Umbilical cord (tissue), 2 donors: ENCODE data around the gene ZNF20. TPM values are rescaled to one million over a fixed set of nuclear protein-coding genes. Genes with fewer than 3 reads are reported as not detected.

Experiments used
- DNase-seq: peaks from one replicate; pipeline ENCODE4 v3.0.0-alpha.2; 2015; ENCODE audit warnings: low spot score
- total RNA-seq: library from RNA; depleted of rRNA; stranded (reverse); fragments of >200 nt; gene quantifications from one replicate; pipeline ENCODE4 v1.2.3, GENCODE V29; 2014; ENCODE audit warnings: low replicate concordance; ENCODE audit not compliant: insufficient read depth

ZNF20 gene
- 40.2 TPM for total RNA-seq

DNA sequence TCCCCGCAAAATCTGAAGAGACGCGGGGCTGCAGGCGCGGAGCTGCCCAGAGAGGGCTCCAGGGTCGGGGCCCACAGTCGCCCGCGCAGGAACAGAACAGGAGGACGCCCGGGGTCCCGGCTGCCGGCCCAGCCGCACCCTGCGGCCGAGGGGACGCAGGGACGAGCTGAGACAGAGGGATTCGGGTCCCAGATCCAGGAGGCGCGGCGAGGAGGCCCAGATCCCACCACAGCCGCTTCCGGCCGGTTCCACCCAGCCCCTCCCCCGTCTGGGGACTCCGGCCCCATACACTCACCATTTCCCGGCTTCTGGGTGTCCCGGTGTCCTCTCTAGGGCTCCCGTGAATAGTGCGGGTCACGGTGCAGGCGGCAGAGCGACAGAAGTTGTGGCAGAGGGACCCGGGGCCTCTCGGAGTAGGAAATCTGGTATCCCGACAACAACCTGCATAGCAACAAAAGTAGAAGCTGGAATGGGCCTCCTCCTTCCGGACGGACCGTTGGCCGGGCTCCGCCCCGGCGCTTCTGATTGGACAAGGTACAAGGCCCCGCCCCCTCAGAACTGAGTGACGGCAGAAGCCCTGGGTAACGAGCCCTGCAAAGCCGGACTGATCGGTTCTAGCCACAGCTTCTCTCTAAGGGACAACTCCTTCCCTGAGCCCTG, at the start of gene ZNF20:
TSS of gene ZNF20 (minus strand) at position 466 of the 660 bp plus-strand sequence. CDS start at position 298, 168 bp downstream.
- DNase-seq = peak; percentile 98

DNA sequence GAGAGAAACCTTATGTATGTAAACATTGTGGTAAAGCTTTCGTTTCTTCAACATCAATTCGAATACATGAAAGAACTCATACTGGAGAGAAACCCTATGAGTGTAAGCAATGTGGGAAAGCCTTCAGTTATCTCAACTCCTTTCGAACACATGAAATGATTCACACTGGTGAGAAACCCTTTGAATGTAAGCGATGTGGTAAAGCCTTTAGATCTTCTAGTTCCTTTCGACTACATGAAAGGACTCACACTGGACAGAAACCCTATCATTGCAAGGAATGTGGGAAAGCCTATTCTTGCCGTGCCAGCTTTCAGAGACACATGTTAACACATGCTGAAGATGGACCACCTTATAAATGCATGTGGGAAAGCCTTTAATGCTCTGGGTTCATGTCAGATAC, 47.5 kb upstream of the ZNF20 start:
- no peak for DNase-seq

DNA sequence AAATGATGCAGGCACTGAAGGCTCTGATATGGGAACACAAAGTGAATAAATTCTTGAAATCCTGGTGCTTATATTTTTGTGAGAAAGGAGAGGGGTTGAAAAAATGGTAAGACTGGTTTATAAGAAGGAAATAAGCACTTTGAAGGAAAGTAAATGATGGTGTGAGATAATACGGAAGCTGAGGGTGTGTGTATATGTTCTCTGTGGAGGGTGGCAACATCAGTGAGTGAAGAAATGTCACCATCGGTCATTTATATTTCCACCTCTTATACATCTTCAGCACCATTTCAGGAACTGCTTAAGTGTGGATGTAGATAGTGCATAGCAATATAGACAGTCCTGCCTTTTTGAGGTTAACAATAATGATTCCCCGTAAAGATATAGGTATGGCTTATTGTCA, 40.2 kb upstream of the ZNF20 start:
- DNase-seq = no peak

DNA sequence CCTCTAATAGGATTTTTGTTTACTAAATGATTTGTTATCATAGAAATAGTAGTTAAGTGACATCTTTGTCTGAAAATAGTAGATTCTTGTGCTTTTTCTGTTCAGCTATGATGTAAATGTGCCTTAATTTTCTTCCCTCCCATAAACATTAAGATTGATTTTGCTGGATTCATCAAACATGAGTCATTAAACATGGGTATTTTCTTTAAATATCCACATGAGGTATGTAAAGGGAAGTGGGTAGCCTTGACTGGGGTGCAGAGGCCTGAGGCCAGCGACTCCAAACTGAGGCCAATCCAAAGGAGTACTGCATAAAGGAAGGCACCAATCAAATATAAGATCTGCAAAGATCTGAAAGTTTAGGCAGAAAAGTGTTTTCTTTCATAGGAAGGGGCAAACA, 26.5 kb upstream of the ZNF20 start:
- no peak for DNase-seq

DNA sequence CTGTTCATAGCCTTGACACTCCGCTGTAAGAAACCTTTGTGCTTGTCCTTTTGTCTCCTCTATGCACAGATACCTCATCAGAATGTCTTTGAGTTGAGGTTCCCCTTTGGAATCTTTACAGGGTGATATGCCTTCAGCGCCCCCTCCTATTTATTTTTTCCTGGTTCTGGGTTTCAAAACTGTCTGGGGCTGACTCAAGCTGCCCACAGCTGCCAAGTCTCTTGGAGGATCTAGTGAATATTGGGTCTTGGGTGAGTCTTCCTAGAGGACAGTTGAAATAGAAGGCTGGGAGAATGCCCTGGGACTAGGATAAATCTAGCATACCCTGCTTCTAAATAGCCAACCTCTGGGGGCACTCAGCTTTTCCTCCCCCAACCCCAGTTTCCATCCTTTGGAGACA, 23.7 kb upstream of the ZNF20 start:
- DNase-seq = no peak

DNA sequence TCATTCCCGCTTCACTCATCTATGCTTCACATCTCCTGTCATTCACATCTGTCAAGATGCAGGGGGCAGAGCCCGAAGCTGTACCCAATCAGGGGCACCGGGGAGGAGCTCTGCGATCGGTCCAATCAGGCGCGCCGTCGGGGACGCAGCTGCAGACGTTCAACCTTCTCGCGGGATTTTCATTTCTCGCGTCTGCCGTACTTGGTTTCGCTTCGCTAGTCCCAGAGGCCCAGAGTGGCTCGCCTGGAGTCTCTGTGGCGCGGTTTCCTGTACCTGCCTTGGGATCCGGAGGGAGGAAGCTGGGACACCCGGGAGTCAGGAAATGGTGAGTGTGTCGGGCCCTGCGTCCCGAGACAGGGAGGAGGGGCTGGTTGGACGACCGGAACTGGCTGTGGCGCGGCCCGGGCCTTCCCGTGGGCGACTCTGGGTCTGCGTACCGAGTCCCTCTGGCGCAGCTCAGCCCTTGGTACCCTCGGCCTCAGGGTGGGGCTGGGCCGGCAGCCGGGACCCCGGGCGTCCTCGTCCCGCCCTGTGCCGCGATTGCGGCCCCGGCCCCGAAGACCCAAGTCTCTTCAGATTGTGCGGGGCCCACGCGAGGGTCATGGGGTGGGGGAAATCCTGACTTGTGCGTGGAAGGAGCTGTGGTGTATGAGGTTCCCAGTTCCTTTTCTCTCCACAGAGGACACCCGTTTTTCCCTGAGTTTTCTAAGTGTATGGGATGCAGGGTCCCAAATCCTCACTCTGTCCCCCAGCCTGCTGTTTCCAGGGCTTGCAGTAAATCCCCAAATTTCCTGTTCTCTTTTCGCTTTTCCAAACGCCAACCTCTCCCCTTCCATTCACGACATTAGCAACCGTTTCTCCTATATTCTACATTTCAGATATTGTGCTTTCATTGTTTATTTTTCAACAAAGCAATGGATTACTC, 23.0 kb upstream of the ZNF20 start, which contains the start of gene ZNF136:
TSS of gene ZNF136 (plus strand) at position 215 of the 925 bp plus-strand sequence. CDS start at position 323, 108 bp downstream.
- DNase-seq = peak; percentile 98

DNA sequence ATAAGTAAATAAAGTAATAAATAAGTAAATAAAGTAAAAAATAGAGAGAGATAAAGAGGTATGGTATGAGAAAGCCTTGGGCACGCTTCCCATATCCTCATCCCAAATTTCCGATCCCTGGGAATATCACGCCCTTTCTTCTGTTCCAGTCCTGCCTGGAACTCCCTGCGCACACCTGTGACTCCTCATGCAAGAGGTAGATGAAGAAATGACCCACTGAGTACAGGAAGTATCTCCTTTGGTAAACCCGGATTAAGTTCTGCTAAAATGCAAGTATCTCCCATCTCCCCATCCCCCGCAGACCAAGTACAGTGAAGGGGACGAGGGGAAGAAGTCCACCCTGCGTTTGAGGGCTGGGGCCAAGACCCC, 22.3 kb upstream of the ZNF20 start:
- DNase-seq = no peak

DNA sequence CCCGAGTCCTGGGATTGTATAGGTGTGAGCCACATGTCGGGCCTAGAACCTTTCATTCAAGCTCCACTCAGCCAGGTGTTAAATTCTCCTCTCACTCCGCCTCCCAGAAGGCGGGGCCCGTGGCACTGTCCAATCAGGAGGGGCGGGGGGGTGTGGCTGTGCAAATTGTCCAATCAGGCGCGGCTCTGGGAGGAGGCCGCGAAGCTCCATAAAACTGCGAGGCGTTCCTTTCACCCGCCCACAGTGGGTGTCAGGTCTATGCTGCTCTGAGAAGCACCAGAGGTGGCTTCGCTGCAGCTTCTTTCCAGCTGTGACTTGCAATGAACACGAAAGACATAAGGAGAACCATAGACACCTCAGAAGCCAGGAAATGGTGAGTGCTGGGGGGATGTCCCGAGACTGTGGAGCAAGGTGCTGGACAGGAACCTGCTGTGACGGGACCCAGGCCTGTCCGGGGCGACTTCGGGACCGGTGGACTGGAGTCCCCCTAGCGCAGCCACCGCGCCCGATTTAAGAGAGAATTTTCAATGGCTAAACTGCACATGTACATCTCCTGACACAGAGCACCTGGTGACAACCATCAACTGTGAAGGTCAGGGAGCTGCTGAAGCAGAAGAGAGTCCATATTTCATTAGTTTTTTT, 19.7 kb upstream of the ZNF20 start:
- no peak for DNase-seq

DNA sequence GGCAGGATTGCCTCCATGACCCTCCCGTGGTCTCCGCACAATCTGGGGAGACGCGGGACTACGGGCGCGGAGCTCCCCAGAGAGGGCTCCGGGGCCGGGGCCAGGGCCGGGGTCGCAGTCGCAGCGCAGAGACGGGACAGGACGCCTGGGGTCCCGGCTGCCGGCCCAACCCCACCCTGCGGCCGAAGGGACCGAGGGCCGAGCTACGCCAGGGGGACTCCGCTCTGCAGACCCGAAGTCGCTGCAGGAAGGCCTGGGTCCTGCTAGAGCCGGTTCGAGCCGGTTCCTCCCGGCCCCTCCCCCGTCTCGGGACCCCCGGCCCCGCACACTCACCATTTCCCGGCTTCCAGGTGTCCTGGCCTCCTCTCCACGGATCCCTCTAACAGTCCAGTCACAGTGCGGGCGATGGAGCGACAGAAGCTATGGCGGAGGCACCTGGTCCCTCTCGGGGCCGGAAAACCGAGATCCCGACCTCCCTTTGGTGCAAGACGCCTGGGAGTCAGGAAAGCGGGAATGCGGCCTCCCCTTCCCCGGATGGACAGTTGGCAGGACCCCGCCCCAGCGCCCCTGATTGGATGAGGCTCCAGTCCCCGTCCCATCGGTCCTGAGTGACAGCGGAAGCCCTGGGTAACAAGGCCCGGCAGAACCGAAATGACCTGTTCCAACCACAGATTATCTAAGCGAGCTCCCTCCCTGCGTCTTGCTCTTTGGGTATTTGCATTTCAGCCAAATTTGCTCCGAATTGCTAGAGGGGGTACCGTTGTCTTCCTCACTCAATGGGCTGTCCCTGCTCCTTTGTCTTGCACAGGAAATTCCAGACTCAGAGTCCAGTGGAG, 16.3 kb upstream of the ZNF20 start, which contains the start of gene ZNF625:
TSS of gene ZNF625 (minus strand) at position 512 of the 836 bp plus-strand sequence. CDS start at position 336, 176 bp downstream.
- peak; percentile 96 for DNase-seq

DNA sequence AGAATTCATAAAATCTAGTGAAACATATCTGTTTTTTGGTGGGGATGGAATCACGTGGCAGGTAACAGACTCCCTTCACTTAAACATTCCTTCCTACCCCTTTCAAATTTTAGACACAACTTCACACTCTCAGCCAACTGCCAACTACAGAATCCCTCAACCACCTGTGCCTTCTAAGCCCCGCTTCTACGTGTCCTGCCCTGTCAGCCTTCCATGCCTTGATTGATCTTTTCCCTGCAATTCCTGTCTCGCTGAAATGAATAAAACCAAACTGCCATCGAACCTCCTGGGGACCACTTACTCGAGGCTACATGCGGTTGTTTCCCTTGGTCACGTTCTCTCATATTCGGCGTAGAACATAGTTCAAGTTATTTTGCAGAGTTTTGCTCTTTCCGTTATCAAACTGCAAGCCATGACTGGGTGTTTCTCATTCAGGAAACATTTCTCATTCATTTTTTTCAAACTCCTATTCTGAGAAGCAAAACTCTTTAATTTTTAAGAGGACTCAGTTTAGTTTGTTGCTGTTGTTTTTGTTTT, 15.2 kb upstream of the ZNF20 start:
- no peak for DNase-seq

DNA sequence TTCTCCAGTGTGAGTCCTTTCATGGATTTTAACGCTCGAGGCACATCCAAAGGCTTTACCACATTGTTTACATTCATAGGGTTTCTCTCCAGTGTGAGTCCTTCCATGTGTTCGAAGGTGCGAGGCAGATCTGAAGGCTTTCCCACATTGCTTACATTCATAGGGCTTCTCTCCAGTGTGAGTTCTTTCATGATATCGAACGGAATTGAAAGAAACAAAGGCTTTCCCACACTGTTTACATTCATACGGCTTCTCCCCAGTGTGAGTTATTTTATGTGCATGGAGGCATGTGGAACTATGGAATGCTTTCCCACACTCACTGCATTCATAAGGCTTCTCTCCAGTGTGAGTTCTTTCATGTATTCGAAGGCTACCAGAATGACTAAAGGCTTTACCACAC, 5.2 kb upstream of the ZNF20 start:
- no peak for DNase-seq

DNA sequence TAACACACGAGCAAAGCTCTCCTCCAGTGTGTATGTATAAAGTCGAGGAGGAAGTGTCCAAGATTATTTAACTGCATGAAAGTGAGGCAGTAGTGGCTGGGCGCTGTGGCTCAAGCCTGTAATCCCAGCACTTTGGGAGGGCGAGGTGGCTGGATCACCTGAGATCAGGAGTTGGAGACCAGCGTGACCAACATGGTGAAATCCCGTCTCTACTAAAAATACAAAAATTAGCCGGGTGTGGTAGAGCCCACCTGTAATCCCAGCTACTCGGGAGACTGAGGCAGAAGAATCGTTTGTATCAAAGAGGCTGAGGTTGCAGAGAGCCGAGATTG, 1.2 kb upstream of the ZNF20 start:
- no peak for DNase-seq

DNA sequence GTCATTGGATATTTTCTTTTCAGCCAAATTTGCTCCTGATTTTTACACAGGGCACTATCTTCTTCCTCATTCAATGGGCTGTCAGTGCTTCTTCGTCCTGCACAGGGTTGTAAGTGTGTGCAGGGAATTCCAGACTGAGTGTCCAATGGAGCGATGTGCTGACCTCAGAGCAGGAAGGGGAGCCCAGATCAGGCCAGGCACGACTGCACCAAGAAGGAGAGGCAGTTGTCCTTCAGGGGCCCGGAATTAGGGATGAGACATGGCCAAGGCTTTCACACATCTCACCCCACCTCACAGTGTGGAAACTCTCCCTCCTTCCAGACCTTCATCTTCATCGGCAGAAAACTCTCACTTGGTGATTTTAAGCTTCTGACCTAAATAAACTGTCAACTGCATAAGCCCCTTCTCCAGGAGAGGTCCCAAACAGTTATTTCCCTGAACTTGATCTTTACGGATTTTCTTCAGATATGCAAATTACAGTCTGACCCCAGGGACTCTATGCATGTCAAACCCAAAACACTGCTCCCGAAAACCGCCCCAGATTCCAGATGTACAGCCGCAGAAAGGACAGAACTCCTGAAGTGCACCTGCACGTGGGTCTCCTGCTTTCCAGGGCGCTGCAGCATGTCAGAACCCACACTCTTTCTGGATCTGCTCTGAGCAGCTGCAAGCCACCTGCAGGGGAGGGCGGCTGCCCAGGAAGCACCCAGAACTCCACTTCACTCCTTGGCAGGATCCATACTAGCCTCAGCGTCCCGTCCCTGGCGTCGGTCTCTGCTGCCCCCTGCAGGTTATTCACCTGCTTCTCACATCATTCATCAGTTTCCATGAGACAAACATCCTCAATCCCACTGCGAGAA, 625 bp upstream of the ZNF20 start:
- DNase-seq = peak; percentile 87

DNA sequence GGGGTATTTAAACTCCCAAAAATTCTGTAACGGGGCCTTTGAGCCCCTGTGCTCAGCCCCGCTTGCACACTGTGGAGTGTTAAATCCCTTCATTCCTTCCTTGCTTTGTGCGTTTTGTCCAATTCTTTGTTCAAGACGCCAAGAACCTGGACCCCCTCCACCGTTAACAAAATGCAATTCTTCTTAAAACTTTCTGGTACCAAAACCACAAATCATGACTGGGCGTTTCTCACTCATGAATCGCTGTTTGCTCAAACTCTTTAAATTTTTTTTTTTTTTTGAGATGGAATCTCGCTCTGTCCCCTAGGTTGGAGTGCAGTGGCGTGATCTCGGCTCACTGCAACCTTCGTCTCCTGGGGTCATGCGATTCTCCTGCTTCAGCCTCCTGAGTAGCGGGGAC, 881 bp downstream of the ZNF20 start:
- peak; percentile 5 for DNase-seq

DNA sequence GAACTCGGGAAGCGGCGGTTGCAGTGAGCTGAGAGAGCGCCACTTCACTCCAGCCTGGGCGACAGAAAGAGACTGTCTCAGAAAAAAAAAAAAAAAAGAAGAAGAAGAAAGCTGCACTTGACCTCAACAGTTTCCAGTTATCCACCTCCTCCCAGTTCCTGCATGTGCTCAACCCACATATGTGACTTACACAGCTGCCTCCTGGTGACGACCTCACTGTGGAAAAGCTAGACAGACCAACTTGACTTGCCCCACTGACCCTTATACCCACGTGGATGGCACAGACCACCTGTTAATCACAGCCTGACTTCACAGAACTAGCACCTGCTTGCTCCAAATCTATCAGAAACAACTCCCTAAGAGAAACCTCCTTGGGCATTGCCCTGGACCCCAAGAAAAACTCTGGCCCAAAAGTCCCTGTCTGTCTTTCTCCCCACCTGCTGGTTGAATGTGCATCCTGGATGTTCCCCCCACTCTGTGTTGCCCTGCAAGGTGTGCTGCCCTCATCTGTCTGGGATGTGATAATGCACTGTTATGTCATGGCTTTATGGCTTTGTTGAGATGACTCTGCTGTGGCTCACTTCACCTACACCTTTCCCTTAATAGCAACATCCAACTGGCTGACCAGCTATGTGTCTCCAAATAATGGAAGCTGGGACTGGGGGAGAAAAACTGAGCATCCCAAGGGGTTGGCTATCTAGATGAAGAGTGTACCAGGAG, 2.8 kb downstream of the ZNF20 start:
- no peak for DNase-seq

DNA sequence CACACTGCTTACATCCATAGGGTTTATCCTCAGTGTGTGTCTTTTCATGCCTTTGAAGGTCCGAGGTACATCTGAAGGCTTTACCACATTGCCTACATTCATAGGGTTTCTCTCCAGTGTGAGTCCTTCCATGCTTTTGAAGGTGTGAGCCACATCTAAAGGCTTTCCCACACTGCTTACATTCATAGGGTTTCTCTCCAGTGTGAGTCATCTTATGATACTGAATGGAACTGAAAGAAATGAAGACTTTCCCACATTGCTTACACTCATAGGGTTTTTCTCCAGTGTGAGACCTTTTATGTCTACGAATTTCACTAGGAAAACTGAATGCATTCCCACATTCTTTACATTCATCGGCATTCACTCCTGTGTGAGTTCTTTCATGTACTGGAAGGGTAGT, 7.1 kb downstream of the ZNF20 start:
- DNase-seq = no peak

DNA sequence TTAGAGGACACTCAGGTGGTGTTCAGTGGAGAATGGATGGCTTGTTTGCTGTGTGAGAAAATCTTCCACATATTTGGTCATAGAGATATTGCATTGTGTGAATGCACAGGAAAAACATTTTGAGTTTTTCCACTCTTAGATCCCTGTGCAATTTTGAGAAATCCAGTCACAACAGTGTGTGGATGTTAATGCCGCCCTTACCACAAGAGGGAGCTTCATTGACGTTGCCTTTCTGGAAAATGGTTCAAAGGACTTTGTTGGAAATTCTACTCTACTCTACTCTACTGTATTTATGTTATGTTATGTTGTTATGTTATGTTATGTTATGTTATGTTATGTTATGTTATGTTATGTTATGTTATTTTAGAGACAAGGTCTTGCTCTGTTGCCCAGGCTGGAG, 13.4 kb downstream of the ZNF20 start:
- DNase-seq = no peak

DNA sequence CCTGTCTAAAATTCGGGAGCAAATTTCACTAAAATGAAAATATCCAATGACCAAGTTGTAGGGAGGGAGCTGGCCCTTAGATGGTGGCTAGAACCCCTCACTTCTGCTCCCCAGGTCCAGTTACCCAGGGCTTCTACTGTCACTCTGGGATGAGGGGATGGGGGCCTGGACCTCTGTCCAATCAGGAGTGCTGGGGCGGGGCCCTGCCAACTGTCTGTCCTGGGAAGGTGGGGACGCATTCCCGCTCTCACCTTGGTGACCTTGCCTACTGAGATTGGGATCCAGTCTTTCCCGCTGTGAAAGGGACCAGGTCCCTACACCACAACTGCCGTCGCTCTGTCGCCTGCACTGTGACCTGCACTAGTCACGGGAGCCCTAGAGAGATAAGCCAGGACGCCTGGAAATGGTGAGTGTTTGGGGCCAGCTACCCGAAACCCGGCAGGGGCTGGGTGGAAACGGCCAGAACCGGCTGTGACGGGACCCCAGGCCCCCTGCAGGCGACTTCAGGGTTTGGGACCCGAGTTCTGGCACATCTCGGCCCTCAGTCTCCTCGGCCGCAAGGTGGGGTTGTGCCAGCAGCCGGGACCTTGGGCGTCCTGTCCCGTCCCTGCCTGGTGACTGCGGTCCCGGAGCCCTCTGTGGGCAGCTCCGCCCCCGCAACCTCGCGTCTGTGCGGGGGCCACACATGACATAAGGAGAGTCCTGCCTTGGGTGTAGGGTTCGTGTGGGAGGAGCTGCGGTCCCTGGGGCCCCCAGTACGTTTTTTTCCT, 22.8 kb downstream of the ZNF20 start:
- no peak for DNase-seq

DNA sequence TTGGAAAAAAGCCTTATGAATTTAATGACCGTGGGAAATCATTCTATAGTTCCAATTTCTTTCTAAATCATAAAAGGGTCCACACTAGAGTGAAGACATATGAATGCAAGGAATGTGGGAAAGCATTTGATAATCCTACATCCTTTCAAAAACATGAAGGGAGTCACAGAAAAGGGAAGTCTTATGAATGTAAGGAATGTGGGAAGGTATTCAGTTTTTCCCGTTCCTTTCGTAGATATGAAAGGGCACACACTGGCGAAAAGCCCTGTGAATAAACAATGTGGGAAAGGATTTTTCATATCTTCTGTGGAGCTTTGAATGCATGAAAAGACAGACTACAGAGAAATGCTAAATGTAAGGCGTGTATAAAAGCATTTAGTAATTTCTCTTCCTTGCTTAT, 27.0 kb downstream of the ZNF20 start:
- DNase-seq = no peak
